RPMI8226 (cell line): ENCODE measurements around the gene PRKAR2B.
"Not testable (repeated sequence)": the region's sequence is repeated elsewhere in the genome, so short reads cannot be mapped to it uniquely, and the experiment has no call there.

ENCODE experiments used
- DNase-seq: peaks from one replicate; pipeline ENCODE4 v3.0.0-alpha.2; 2015

Gene PRKAR2B

DNA sequence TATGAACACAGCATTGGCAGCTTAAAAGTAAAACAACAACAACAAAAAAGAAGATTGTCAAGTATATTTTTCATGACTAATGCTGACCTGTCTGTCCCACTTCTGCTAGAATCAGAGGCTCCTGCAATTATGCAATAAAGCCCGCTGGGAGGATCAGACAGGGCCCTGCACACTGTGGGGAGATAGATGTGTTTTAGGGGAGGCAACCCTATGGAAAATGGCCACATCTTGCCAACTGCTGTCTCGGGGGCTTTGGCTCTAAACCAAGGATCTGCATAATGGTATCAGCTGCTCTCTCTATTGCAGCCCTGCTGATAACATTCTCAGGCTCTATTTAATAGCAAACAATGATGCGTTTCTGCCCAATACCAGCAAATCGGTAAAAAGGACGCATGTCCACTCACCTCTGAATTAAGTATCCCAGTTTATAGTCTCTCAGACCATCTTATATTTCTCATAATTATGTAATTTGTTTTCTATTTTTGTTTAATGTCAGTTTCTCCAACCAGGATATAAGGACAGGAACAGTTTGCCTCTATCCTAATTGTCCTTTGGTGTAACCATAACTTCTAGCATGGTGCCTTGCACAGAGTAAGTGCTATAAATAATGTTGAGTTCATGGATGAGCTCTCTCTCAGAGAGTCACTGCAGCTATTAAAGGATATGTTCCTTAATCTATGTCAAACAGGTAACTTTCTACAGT, 15.3 kb upstream of the PRKAR2B start:
- DNase-seq, result no peak

DNA sequence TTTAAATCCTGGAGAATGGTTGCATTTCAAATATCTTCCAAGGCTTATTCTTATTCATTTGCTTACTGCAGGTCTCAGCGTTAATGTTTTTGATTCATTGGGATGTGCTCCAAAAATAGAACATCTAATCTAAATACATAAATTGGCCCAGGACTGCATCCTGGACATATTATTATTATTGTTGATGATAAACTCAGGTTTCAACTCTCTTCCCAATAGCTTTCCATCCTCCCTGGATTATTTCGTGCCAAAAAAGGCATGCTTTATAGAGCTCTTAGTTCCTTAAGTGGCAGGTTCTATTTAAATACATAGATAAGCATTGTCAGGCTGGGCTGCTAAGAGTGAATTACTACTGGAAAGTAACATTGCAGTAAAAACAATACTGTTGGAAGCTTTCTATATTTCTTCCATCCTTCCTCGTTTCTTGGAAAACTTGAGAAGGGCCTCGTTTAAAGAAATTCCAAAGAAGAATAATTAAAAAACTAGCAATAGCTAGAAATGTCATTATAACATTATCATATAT, 14.7 kb upstream of the PRKAR2B start:
- DNase-seq, result no peak

DNA sequence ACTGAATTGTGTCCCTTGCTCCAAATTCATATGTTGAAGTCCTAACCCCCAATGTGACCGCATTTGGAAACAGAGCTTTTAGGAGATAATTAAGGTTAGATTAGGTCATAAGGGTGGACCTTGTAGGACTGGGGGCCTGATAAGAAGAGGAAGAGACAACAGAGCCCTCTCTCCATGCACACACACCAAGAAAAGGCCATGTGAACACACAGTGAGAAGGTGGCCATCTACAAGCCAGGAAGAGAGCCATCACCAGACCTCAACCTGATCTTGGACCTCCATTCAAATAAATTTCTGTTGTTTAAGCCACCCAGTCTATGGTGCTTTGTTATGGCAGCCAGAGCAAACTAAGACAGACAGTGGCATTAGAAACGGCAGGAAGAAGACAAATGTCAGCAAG, 12.5 kb upstream of the PRKAR2B start:
- no peak for DNase-seq

DNA sequence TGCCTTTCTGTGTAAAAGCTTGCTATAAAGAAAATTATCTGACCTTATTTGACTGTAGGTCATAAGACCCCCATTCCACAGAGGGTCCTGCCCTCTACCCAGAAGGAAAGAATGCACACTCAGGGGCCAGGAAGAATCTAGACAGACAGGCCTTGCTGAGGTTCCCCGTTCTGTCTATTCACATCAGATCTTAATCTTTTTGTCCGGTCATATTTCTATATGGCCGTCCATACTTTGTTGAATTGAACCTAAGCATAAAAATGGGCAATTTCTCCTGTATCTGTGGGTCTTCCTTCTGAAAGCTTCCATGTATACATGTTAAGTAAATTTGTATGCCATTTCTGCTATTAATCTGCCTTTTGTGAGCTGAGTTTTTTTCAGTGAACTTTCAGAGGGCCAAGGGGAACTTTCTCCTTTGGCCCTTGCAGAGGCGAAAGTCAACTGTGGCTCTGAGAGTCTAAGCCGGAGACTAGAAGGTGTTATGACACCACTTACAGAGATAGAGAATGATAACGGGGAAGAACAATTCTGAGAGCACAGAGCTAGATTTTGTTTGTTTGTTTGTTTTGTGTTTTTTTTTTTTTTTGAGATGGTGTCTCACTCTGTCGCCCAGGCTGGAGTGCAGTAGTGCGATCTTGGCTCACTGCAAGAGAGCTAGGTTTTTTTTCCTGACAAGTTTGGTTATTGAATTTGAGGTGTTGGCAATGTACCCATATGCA, 11.6 kb upstream of the PRKAR2B start:
- DNase-seq, result no peak

DNA sequence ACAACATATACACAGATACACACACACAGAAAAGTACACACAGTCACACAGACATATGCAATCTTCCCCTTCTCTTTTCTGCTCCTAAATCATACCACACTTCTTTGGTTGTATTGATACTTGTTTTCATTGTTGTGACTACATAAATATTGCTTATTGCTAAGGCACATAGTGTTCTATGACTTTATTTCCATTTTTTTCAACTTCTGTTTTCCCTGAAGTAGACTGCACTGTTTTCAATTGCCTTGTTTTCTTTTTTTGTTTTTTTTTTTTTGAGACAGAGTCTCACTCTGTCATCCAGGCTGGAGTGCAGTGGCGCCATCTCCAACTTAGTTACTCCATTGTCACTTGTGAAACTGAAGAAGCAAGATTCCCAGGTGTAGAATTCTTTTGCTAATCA, 10.0 kb upstream of the PRKAR2B start:
- DNase-seq, result no peak

DNA sequence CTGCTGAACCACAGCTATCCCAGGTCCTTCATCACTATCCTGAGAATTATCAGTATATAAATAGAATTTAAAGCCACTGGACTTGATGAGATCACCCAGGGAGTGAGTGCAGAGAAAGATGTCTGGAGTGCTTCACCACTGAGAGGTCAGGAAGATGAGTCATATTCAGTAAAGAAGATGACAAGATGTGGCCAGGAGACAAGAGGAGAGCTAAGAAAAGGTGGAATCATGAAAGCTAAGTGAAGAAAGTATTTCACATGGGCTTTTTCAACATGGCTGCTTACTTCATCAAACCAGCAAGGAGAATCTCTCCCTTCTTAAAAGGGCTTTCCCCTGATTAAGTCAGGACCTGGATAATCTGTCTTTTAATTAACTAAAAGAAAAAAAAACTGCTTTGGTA, 9.1 kb upstream of the PRKAR2B start:
- no peak for DNase-seq

DNA sequence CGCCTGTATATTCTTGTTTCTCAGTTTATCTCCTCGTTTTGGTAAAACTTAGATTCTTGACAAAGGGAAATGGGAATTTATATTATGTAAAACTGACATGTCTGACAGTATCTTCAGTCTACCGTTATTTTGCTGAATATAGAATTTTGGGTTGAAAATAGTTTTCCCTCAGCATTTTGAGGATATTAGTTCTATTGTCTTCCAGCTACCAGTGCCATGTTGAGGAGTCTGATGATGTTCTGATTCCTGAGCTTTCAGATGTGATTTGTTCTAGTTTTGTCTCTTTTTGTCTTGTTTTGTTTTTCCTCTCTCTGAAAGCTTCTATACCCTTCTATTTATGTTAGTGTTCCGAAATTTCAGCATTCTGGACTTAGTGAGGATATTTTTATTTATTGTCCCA, 8.0 kb upstream of the PRKAR2B start:
- no peak for DNase-seq

DNA sequence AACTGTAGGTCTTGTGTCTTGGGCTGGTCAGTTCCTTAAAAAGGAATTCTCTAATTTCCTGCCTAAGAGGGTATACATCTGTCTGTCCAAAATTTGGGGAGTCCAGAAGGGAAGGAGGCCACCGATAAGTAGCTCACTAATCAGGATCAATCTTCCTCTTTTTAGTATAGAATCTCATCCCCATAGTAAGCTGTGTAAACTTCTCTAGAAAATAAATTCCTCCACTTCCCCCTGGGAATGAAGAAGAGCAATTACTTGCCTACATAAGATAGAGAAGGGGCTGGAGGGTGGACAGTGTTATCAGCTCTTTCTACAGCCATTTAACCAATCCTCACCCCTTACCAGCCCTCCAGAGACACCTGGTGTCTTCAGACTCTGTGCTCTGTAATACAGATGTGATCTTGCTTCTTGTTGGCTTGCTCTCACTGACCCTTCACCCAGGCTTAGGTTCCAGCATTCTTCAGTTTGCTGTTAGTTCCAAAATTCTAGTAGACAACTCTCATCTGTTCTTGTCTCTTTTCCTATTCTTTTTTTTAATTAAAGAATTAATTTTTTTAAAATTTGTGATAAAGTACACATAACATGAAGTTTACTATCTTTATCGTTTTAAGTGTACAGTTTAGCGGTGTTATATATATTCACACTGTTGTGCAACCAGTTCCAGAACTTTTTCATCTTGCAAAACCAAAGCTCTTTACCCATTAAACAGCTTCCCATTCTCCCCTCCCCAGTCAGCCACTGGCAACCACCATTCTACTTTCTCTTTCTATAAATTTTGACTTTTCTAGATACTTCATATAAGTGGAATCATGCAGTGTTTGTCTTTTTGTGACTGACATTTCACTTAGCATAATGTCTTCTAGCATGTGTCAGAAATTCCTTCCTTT, 6.5 kb upstream of the PRKAR2B start:
- DNase-seq, result no peak

DNA sequence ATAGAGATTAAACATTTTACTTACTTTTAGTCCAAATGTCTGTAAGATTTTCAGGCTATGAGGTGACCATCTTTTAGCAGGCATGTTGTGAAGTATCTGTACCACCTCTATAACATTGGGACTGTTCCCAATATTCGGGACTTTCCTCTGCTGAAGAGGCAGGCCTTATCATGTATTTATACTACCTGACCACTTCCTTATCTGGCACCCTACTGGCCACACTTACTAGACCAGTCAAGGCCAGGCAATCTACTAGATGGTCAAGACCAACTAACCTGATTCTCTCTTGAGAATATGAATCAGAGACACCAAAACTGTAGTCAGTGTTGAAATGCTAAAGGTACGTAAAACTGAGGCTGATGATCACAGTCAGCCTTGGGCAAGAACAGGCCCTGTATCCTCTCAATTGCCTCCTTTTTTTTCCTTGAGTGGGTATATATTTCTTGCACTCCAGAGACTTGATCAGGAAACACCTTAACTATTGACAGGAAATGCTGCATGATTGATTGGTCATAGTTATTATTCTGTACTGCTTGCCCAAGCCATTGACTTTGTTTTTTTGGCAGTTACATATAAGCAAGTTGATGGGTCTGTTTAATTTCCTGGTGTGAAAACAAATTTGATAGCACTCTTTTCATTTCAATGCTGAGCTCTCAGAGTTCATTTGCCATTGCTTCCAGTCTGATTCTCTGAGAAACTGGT, 5.2 kb upstream of the PRKAR2B start:
- DNase-seq, result no peak

DNA sequence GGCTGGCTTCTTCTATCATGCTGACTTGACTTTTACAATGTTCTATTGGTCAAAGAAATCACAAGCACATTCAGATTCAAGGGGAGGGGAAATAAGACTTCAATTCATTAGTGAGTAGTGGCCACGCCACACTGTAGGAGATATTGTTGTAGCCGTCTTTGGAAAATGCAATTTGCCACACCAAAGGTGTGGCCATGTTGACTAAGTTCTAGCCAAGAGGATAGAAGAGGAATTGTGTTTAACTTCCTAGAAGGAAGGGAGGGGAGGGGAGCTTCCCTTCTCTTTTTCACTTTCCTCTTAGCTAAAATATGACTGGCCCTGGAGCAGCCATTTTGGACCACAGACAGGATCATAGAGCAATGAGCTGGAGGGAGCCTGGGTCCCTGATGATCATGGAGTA, 3.4 kb upstream of the PRKAR2B start:
- no peak for DNase-seq

DNA sequence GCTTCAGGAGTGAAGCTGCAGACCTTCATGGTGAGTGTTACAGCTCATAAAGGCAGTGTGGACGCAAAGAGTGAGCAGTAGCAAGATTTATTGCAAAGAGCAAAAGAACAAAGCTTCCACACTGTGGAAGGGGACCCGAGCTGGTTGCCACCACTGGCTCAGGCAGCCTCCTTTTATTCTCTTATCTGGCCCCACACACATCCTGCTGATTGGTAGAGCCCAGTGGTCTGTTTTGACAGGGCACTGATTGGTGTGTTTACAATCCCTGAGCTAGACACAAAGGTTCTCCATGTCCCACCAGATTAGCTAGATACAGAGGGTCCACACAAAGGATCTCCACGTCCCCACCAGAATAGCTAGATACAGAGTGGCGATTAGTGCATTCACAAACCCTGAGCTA, 2.7 kb upstream of the PRKAR2B start:
- DNase-seq, result not testable (repeated sequence)

DNA sequence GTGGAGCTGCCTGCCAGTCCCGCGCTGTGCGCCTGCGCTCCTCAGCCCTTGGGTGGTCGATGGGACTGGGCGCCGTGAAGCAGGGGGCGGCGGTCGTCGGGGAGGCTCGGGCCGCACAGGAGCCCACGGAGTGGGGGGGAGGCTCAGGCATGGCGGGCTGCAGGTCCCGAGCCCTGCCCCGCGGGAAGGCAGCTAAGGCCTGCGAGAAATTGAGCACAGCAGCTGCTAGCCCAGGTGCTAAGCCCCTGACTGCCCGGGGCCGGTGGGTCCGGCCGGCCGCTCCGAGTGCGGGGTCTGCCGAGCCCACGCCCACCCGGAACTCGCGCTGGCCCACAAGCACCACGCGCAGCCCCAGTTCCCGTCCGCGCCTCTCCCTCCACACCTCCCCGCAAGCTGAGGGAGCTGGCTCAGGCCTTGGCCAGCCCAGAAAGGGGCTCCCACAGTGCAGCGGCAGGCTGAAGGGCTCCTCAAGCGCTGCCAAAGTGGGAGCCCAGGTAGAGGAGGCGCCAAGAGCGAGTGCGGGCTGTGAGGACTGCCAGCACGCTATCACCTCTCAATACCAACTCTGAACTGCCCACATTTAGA, 2.1 kb upstream of the PRKAR2B start:
- not testable (repeated sequence) for DNase-seq

DNA sequence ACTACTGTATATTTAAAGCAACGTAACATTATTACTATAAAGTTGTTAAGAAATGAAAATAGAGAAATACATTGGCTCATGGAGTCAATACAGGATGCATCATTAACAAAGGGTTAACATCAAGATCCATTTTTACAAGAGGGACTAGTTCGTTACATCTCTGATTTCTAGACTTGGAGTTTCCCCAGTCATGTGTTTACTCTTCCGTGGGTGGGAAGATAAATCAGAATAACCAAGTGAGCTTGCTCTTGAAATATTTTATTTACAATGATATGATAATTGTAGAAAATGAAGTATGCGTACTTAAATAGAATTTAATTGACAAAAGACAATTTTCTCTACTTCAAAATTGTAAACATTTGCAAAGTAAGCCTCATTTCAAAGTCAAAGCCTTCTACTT, 1.0 kb upstream of the PRKAR2B start:
- DNase-seq, result no peak

DNA sequence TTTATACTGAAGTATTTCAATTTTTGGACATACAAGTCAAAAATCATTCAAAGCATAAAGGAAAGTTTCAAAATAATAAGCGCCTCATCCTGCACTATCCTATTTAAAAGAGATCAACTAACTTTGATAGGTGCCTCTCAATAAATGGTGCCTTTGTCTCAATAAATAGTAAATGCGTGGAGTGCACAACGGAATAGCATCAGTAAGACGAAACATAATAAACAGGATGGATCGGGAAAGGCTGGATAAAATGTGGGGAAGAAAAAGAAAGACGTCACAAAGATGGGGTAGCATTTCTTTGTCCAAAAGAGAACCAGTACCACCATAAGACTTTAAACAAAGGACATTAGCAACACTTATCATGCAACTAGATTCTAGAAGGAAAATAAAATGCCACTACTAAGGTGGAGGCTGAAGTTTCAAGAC, 571 bp upstream of the PRKAR2B start:
- no peak for DNase-seq

DNA sequence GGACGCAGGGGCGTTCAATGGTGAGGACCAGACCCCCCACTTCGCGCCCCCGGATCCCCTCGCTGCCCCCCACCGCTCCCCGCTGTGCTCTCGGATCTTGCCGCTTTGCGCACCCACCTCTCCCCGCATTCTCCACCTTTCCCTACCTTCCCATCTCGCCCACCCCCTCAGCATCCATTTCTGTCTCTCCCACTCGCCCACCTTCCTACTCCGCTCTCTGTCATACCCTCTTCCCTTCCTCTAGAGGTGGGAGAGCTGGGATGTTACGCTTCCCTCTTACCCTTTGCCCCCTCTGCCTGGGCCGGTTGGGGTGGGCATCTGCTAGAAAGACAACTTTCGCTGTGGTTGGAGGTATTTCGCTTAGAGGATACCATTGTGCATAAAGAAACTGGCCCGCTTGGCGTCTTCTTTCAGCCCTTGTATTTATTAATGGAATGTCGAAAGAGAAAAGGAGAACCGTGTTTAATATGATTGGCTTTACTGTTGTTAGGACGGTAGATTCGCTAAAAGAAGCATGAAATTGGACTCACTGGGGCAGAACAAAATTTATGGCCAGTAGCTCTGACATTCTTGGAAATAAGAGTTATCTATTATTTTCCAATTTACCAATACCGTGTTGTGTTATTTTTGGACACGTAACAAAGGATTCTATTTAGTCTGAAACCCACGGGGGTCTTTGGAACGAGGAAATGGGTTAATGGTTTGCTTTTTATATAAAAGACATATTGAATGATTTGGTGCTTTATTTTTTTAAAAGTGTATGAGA, 873 bp downstream of the PRKAR2B start:
- DNase-seq, result no peak

DNA sequence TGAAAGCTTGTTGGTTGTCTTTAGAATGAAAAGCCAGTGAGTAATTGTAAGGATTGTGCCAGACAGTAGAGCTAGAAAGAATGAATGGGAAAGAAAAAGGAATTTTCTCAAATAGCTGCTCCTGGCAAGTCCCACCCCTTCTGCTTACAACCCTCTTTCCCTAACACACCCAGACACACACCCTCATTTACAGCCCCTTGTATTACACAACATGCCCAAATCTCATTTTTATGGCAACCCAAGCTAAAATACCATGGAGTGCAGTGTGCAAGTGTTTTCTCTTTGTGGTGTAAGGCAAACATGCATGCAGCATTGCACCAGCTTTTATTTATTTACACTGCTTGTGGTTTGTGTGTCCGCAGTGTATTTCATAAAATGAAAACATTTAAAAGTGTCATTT, 1.5 kb downstream of the PRKAR2B start:
- DNase-seq, result no peak

DNA sequence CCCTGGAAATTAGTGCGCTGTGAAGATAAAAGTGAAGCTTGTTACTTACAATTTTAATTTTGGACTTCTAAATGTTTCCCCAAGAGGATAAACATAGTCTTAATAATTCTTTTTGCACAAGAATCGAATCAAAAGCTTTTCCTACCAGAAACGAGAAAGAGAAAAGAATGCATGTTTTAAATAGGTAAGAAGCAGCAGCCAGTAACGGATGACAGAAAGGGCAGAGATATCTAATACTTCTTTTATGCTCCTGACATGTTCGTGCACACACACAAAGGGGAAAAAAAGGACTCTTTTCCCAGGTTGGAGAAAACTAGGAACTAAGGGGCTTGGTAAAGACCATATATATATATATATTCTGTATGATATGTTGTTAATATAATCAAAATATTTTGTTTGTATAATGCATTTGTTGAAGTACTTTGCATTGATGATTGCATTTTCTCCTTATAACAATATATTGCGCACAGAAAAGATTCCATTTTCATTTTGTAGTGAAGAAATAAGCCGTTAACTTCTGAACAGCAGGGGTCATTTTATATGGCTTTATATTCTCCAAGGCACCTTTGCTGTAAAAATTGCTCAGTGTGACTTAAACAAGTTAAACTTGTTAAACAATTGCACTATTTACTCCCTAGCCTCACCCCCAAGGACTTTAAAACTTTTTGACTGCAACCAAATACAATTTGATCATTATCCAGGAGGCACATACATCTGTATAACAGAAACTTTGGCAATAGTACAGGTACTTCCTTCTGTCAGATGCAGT, 2.2 kb downstream of the PRKAR2B start:
- DNase-seq, result no peak

DNA sequence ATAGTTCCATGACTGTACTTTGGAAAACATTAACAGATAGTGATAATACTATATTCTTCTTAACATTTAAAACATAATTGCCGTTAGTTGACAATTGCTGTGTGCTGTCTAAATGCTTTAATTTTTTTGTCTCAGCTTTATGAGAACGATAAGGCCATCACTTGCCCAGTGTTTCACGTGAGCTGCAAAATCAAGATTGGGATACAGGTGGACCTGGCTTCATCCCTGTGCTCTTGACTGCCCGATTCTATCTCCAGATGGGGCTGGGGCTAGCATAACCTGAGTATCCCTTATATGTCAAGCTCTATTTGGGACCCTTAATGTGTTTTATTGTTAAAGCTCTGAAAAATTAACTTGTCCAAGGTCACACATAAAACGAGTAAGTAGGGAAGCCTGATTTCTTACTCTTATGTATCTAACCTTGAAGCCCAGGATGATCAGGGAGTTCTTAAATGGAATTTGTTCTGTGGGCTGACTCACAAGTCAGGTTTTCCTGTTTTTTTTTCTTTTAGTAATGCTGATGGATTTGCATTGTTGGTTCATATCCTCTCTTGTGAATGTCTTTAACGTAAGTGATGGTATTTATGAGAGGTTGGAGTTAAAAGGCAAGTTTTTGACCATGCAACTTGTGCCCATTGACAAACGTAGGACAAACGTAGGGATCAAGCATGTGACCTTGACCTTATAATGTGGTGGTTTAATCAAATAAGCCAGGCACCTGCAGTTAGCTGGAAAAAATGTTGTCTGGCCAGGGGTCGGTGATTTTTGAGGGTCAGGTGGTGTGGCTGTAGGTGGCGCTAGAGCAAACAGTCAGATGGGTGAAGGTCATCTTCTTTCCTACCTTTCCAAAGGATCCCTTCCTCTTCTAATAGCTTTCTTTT, 3.6 kb downstream of the PRKAR2B start:
- DNase-seq, result no peak

DNA sequence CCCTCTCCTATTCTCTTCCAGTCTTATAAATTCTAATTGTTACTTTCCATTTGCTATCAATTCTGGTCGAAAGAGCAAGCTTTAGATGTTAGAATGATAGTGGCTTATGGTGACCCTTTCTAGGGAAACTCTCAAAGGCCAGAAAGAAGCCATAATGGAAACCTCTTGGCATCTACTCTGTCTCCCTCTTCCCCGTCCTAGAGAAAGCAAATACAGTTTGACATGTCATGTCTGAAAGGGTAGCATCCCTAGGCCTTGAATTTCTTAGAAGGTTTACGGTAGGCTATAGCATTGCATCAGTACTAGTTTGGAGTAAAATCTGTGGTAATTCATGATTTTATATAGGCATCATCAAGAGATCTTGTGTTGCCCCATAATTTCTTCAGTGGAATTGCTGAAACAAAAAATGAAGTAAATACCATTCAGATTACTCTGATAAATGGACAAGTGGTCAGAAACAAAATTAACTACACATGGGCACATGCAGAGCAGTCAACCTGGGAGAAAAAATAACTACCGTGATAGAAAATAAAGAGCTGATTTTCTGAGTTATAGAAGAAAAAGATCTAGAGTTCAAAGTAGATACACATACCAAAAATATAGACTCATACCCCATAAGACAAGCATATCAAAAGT, 4.4 kb downstream of the PRKAR2B start:
- no peak for DNase-seq
